BLaER1 treated with 17β-estradiol and CSF1 and Interleukin-3, amounts not matched to agents 10 nM and 100 nM (cell line): ENCODE measurements around the gene MNX1.

Experiments
- H3K27ac ChIP-seq, 11 experiments: shearing (Covaris generic); formaldehyde crosslinking; 2 replicates each; pipeline ENCODE4 v1.8.1; 2022
- H3K27me3 ChIP-seq, 11 experiments: shearing (Covaris generic); formaldehyde crosslinking; 2 replicates each; pipeline ENCODE4 v1.8.1; 2022
- H3K36me3 ChIP-seq, 11 experiments: shearing (Covaris generic); formaldehyde crosslinking; 2 replicates each; pipeline ENCODE4 v1.8.1; 2022
- H3K4me1 ChIP-seq, 10 experiments: shearing (Covaris generic); formaldehyde crosslinking; 2 replicates each; pipeline ENCODE4 v1.8.1; 2022
- H3K4me2 ChIP-seq, 11 experiments: shearing (Covaris generic); formaldehyde crosslinking; 2 replicates each; pipeline ENCODE4 v1.8.1; 2022
- H3K4me3 ChIP-seq, 10 experiments: shearing (Covaris generic); formaldehyde crosslinking; 2 replicates each; pipeline ENCODE4 v1.8.1; 2022
- H3K9ac ChIP-seq, 11 experiments: shearing (Covaris generic); formaldehyde crosslinking; 2 replicates each; pipeline ENCODE4 v1.8.1; 2022
- H3K9me3 ChIP-seq, 11 experiments: shearing (Covaris generic); formaldehyde crosslinking; replicated peaks in 1 of 11; 2 replicates each; pipeline ENCODE4 v1.8.1; 2022
- H4K20me1 ChIP-seq, 11 experiments: shearing (Covaris generic); formaldehyde crosslinking; 2 replicates each; pipeline ENCODE4 v1.8.1; 2022
- Cebpa-rat ChIP-seq, 11 experiments: shearing (Covaris generic); IDR thresholded peaks; 2 replicates each; pipeline ENCODE4 v1.8.1; 2022

The MNX1 gene

GRCh38 chr7:157018328-157018996 lies 8.0 kb upstream of the MNX1 start:
- peak overlapping the region in 1 of 10 experiments; percentile 19; a peak in 1 of 20 replicates for H3K4me3 ChIP-seq
- H3K27ac ChIP-seq: no peak overlapping the region
- peaks cover 100% of the 10 kb centered on the region in 11 experiments for H3K27me3 ChIP-seq
- H3K4me2 ChIP-seq: 0 out of 22 replicates have a peak overlapping the region, but pooled peaks of 1 of the 11 experiments have one; percentile 4
- H3K9ac ChIP-seq: no peak overlapping the region
- no peaks in the 10 kb centered on the region for H3K36me3 ChIP-seq
- peaks cover 0 to 88% (median 67%) of the 10 kb centered on the region in 11 experiments; a peak in 15 of 22 replicates for H4K20me1 ChIP-seq
- peaks cover 0 to 10% (median 5%) of the 10 kb centered on the region in 10 experiments; a peak in 7 of 20 replicates for H3K4me1 ChIP-seq
- TF ChIP-seq Cebpa-rat (IDR thresholded peaks at IDR 0.05): no peak
- H3K9me3 ChIP-seq: peaks cover 15 to 39% (median 30%) of the 10 kb centered on the region in 11 experiments; a peak in 21 of 22 replicates

- no peak overlapping the region for H3K27ac ChIP-seq
- peaks cover 0 to 10% (median 5%) of the 10 kb centered on the region in 10 experiments; a peak in 7 of 20 replicates for H3K4me1 ChIP-seq
- H3K9me3 ChIP-seq: peaks cover 15 to 39% (median 30%) of the 10 kb centered on the region in 11 experiments; a peak in 21 of 22 replicates
- H3K9ac ChIP-seq: no peak overlapping the region
- H3K27me3 ChIP-seq: peaks cover 100% of the 10 kb centered on the region in 11 experiments
- H3K36me3 ChIP-seq: no peaks in the 10 kb centered on the region
- H3K4me3 ChIP-seq: no peak overlapping the region
- H3K4me2 ChIP-seq: no peak overlapping the region
- TF ChIP-seq Cebpa-rat (IDR thresholded peaks at IDR 0.05): no peak
- H4K20me1 ChIP-seq: peaks cover 0 to 90% (median 74%) of the 10 kb centered on the region in 11 experiments; a peak in 15 of 22 replicates
Measured at GRCh38 chr7:157017603-157018327, 7.3 kb upstream of the MNX1 start.

- H3K4me2 ChIP-seq: no peak overlapping the region
- H3K4me1 ChIP-seq: peaks cover 0 to 10% (median 5%) of the 10 kb centered on the region in 10 experiments; a peak in 7 of 20 replicates
- peaks cover 0 to 89% (median 72%) of the 10 kb centered on the region in 11 experiments; a peak in 16 of 22 replicates for H4K20me1 ChIP-seq
- H3K36me3 ChIP-seq: no peaks in the 10 kb centered on the region
- H3K27me3 ChIP-seq: peaks cover 100% of the 10 kb centered on the region in 11 experiments
- no peak overlapping the region for H3K27ac ChIP-seq
- H3K9me3 ChIP-seq: peaks cover 15 to 39% (median 29%) of the 10 kb centered on the region in 11 experiments; a peak in 21 of 22 replicates
- no peak overlapping the region for H3K9ac ChIP-seq
- no peak overlapping the region for H3K4me3 ChIP-seq
- TF ChIP-seq Cebpa-rat (IDR thresholded peaks at IDR 0.05): no peak
Measured at GRCh38 chr7:157017149-157017548, 6.7 kb upstream of the MNX1 start.

GRCh38 chr7:157016352-157017041 lies 6.0 kb upstream of the MNX1 start:
- no peak overlapping the region for H3K4me3 ChIP-seq
- peaks cover 0 to 89% (median 71%) of the 10 kb centered on the region in 11 experiments; a peak in 17 of 22 replicates for H4K20me1 ChIP-seq
- no peak overlapping the region for H3K9ac ChIP-seq
- H3K27me3 ChIP-seq: peaks cover 100% of the 10 kb centered on the region in 11 experiments
- no peaks in the 10 kb centered on the region for H3K36me3 ChIP-seq
- H3K9me3 ChIP-seq: peaks cover 12 to 32% (median 23%) of the 10 kb centered on the region in 11 experiments; a peak in 21 of 22 replicates
- H3K4me2 ChIP-seq: peak overlapping the region in 3 of 11 experiments; percentile 2 to 20 (median 4); a peak in 5 of 22 replicates
- H3K27ac ChIP-seq: no peak overlapping the region
- TF ChIP-seq Cebpa-rat (IDR thresholded peaks at IDR 0.05): no peak
- peaks cover 2 to 12% (median 7%) of the 10 kb centered on the region in 10 experiments; a peak in 16 of 20 replicates for H3K4me1 ChIP-seq

- H3K4me1 ChIP-seq: peaks cover 7 to 17% (median 12%) of the 10 kb centered on the region in 10 experiments; a peak in 19 of 20 replicates
- no peak for TF ChIP-seq Cebpa-rat (IDR thresholded peaks at IDR 0.05)
- H3K4me2 ChIP-seq: peak overlapping the region in 3 of 11 experiments; percentile 2 to 20 (median 4); a peak in 5 of 22 replicates
- H4K20me1 ChIP-seq: peaks cover 0 to 89% (median 72%) of the 10 kb centered on the region in 11 experiments; a peak in 17 of 22 replicates
- no peak overlapping the region for H3K9ac ChIP-seq
- H3K4me3 ChIP-seq: no peak overlapping the region
- H3K36me3 ChIP-seq: no peaks in the 10 kb centered on the region
- H3K9me3 ChIP-seq: peaks cover 7 to 30% (median 20%) of the 10 kb centered on the region in 11 experiments; a peak in 21 of 22 replicates
- H3K27ac ChIP-seq: no peak overlapping the region
- H3K27me3 ChIP-seq: peaks cover 100% of the 10 kb centered on the region in 11 experiments
Measured at GRCh38 chr7:157016024-157016351, 5.5 kb upstream of the MNX1 start.

- Histone ChIP-seq H3K9ac (no peak overlapping the region), H3K27ac (no peak overlapping the region), H4K20me1 (peaks cover 0 to 93% (median 75%) of the 10 kb centered on the region in 11 experiments; a peak in 18 of 22 replicates), H3K4me3 (0 out of 20 replicates have a peak overlapping the region, but pooled peaks of 1 of the 10 experiments have one; percentile 4), H3K36me3 (no peaks in the 10 kb centered on the region), H3K4me1 (peaks cover 16 to 27% (median 22%) of the 10 kb centered on the region in 10 experiments), H3K9me3 (peaks cover 5 to 30% (median 19%) of the 10 kb centered on the region in 11 experiments; a peak in 19 of 22 replicates), H3K27me3 (peaks cover 100% of the 10 kb centered on the region in 11 experiments), H3K4me2 (no peak overlapping the region)
- TF ChIP-seq Cebpa-rat (IDR thresholded peaks at IDR 0.05): no peak
Measured at GRCh38 chr7:157014635-157015555, 4.4 kb upstream of the MNX1 start.

GRCh38 chr7:157013602-157014549 lies 3.4 kb upstream of the MNX1 start:
- H3K9me3 ChIP-seq: peaks cover 5 to 31% (median 19%) of the 10 kb centered on the region in 11 experiments; a peak in 16 of 22 replicates
- TF ChIP-seq Cebpa-rat (IDR thresholded peaks at IDR 0.05): no peak
- H3K4me3 ChIP-seq: no peak overlapping the region
- H3K9ac ChIP-seq: no peak overlapping the region
- no peaks in the 10 kb centered on the region for H3K36me3 ChIP-seq
- H3K4me2 ChIP-seq: no peak overlapping the region
- H3K27ac ChIP-seq: no peak overlapping the region
- H3K27me3 ChIP-seq: peaks cover 100% of the 10 kb centered on the region in 11 experiments
- peaks cover 16 to 27% (median 22%) of the 10 kb centered on the region in 10 experiments for H3K4me1 ChIP-seq
- H4K20me1 ChIP-seq: peaks cover 0 to 95% (median 78%) of the 10 kb centered on the region in 11 experiments; a peak in 18 of 22 replicates
